OCI-LY3 (cell line): Measurements from ENCODE around the gene FHIP1B.

Experiments used
- CTCF ChIP-seq: fragments of 200-600, 300-600 bp; sonication (generic); IDR thresholded peaks from 2 replicates; pipeline ENCODE4 v1.5.1; 2014; ENCODE audit warnings: antibody characterized with exemption, low read length, low read depth
- EZH2phosphoT487 ChIP-seq: fragments of 200-600 bp; shearing (Covaris generic); IDR thresholded peaks from 2 replicates; pipeline ENCODE4 v1.6.1; 2018; ENCODE audit warnings: antibody characterized with exemption, mixed run types, low read depth

- TF ChIP-seq CTCF (no peak), EZH2phosphoT487 (no peak)
Observed at GRCh38 chr11:6240139-6240538, 5.7 kb upstream of the FHIP1B start.
